ENCODE data around the gene VWA3B.

The VWA3B gene

GRCh38 chr2:98050070-98050469, 36.9 kb upstream of the VWA3B start:
- TF ChIP-seq CTCF (conservative IDR thresholded peaks at IDR 0.05; ENCODE audit: control insufficient read depth, insufficient read depth, low read depth, low read length), result no peak
- H3K4me3 ChIP-seq (ENCODE audit: control insufficient read depth, low read depth, low read length), result no peak overlapping the region
- DNase-seq (ENCODE audit: low read depth), result no peak

- H3K4me3 ChIP-seq (ENCODE audit: control insufficient read depth, low read depth, low read length), result no peak overlapping the region
- no peak for TF ChIP-seq CTCF (conservative IDR thresholded peaks at IDR 0.05; ENCODE audit: control insufficient read depth, insufficient read depth, low read depth, low read length)
- no peak for DNase-seq (ENCODE audit: low read depth)
Measured at GRCh38 chr2:98058191-98058975, 28.6 kb upstream of the VWA3B start.

GRCh38 chr2:98060277-98060676, 26.7 kb upstream of the VWA3B start:
- DNase-seq (ENCODE audit: low read depth), result no peak
- no peak overlapping the region for H3K4me3 ChIP-seq (ENCODE audit: control insufficient read depth, low read depth, low read length)
- no peak for TF ChIP-seq CTCF (conservative IDR thresholded peaks at IDR 0.05; ENCODE audit: control insufficient read depth, insufficient read depth, low read depth, low read length)

GRCh38 chr2:98063291-98063854, 23.6 kb upstream of the VWA3B start:
- no peak for TF ChIP-seq CTCF (conservative IDR thresholded peaks at IDR 0.05; ENCODE audit: control insufficient read depth, insufficient read depth, low read depth, low read length)
- no peak for DNase-seq (ENCODE audit: low read depth)
- H3K4me3 ChIP-seq (ENCODE audit: control insufficient read depth, low read depth, low read length), result no peak overlapping the region

- no peak overlapping the region for H3K4me3 ChIP-seq (ENCODE audit: control insufficient read depth, low read depth, low read length)
- no peak for TF ChIP-seq CTCF (conservative IDR thresholded peaks at IDR 0.05; ENCODE audit: control insufficient read depth, insufficient read depth, low read depth, low read length)
- DNase-seq (ENCODE audit: low read depth), result no peak
Measured at GRCh38 chr2:98065808-98066207, 21.2 kb upstream of the VWA3B start.

GRCh38 chr2:98067160-98067559, 19.8 kb upstream of the VWA3B start:
- TF ChIP-seq CTCF (conservative IDR thresholded peaks at IDR 0.05; ENCODE audit: control insufficient read depth, insufficient read depth, low read depth, low read length), result no peak
- no peak for DNase-seq (ENCODE audit: low read depth)

More at GRCh38 chr2:98067160-98067559, 19.8 kb upstream of the VWA3B start:
- no peak overlapping the region for H3K4me3 ChIP-seq (ENCODE audit: control insufficient read depth, low read depth, low read length)
